ENCODE results near the gene COX6B2. TPM values are rescaled to one million over a fixed set of nuclear protein-coding genes. Genes with fewer than 3 reads are reported as not detected.
A peak's percentile ranks its signal among the peaks of the same experiment; 100 is the strongest.

Gene COX6B2
- total RNA-seq, 1 experiment from 2014 or later: 5.6 TPM

- BruUV-seq (replicated peaks): no TSS peak
- intact Hi-C loops (cut with micrococcal nuclease; ENCODE audit: unreplicated experiment): no loop called here
- CTCF ChIA-PET: interaction anchor here (0.6 kb wide), 1 partner anchor 122 kb away, joined by 8 read pairs; no protein-coding TSS in a partner anchor
Measured at GRCh38 chr19:55386493-55386971, 32.0 kb upstream of the COX6B2 start.

More at GRCh38 chr19:55386493-55386971, 32.0 kb upstream of the COX6B2 start:
- no peak for DNase-seq (ENCODE audit: low read depth, low spot score)
- Histone ChIP-seq H3K27ac (ENCODE audit: low read length) (peak overlapping the region; percentile 97), H3K4me3 (ENCODE audit: low read depth in 2 of 2, low read length in 2 of 2) (peak overlapping the region; percentile 83 to 98), H3K9me3 (ENCODE audit: control insufficient read depth, insufficient read depth, low read depth, low read length) (no peaks in the 10 kb centered on the region), H3K4me1 (ENCODE audit: control insufficient read depth, insufficient read depth, low read length) (peaks cover 51% of the 10 kb centered on the region), H3K36me3 (ENCODE audit: control insufficient read depth, insufficient read depth, low read length) (peaks cover 22% of the 10 kb centered on the region), H3K27me3 (ENCODE audit: control insufficient read depth, insufficient read depth, low read length) (no peaks in the 10 kb centered on the region)
- POLR2A ChIA-PET: interaction anchor here (0.5 to 0.6 kb wide), 2 partner anchors 238 to 322 kb away, joined by 3 read pairs; partner anchors contain the start of gene ZNF784
- no peak for ATAC-seq
- TF ChIP-seq CTCF (IDR thresholded peaks at IDR 0.05) (no peak), REST (IDR thresholded peaks at IDR 0.05; ENCODE audit: insufficient read depth in 1 of 2, low read depth in 2 of 2, low read length in 1 of 2) (no peak), POLR2AphosphoS5 (IDR thresholded peaks at IDR 0.05; ENCODE audit: low read depth, low read length) (no peak), TCF7L2 (IDR thresholded peaks at IDR 0.05; ENCODE audit: low read depth, low read length) (no peak), SIN3A (IDR thresholded peaks at IDR 0.05; ENCODE audit: borderline replicate concordance, insufficient read depth, low read depth, low read length) (no peak)
- in situ Hi-C loops (cut with HindIII; ENCODE audit: low pct_unique_long_range_greater_than_20kb, low sequenced_read_pairs): no loop called here

Data from Panc1 (cell line).